GM12878 (cell line): Measurements from ENCODE around the gene PSMD14. TPM values are rescaled to one million over a fixed set of nuclear protein-coding genes. Genes with fewer than 3 reads are reported as not detected.

Experiments used
- E2F4 ChIP-seq: IDR thresholded peaks from 2 replicates; pipeline ENCODE4 v1.6.1; 2012; ENCODE audit warnings: low read depth, low read length, improper control_type of control experiment
- FOXK2 ChIP-seq: fragments of 450-650 bp; IDR thresholded peaks from 2 replicates; pipeline ENCODE4 v1.6.1; 2017; ENCODE audit warnings: mild to moderate bottlenecking, moderate library complexity
- IKZF1 ChIP-seq: fragments of 450-650 bp; conservative IDR thresholded peaks from 2 replicates; pipeline ENCODE4 v1.6.1; 2017; ENCODE audit warnings: antibody characterized with exemption, mild to moderate bottlenecking
- IKZF2 ChIP-seq, 2 experiments: fragments of 450-650 bp; IDR thresholded peaks; 2 replicates each; pipeline ENCODE4 v1.6.1; 2017; ENCODE audit warnings: mild to moderate bottlenecking in 2 of 2, moderate library complexity in 2 of 2
- JUNB ChIP-seq: IDR thresholded peaks from 2 replicates; pipeline ENCODE4 v1.6.1; 2016; ENCODE audit warnings: antibody characterized with exemption, mild to moderate bottlenecking
- JUND ChIP-seq: IDR thresholded peaks from 2 replicates; pipeline ENCODE4 v1.6.1; 2012; ENCODE audit warnings: low read depth, mild to moderate bottlenecking, low read length, improper control_type of control experiment, moderate library complexity
- KAT2A ChIP-seq: conservative IDR thresholded peaks from 2 replicates; pipeline ENCODE4 v1.6.1; 2011; ENCODE audit warnings: low read depth, low read length; ENCODE audit not compliant: control insufficient read depth
- NFYA ChIP-seq: IDR thresholded peaks from 2 replicates; pipeline ENCODE4 v1.6.1; 2011; ENCODE audit warnings: low read depth, mild to moderate bottlenecking, low read length, improper control_type of control experiment, borderline replicate concordance
- PAX5 ChIP-seq: IDR thresholded peaks from 2 replicates; pipeline ENCODE4 v1.6.1; 2011; ENCODE audit warnings: low read depth, low read length, borderline replicate concordance
- ZBTB4 ChIP-seq: fragments of 450-650 bp; formaldehyde crosslinking; IDR thresholded peaks from 2 replicates; pipeline ENCODE4 v1.4.0; 2022; ENCODE audit warnings: mild to moderate bottlenecking, moderate library complexity
- polyA plus RNA-seq, 11 experiments: library from polyadenylated mRNA; depleted of rRNA in 4 of 11; unstranded in 6 of 11; stranded (reverse) in 5 of 11; fragments of >200 nt; fragmentation: Nextera tagmentation in 4 of 11; fragmentation: Illumina TruSeq in 1 of 11; extraction: Ambion mirVana in 4 of 11; extraction: Trizol in 1 of 11; gene quantifications; 1 replicate in 1 of 11; 2 replicates in 10 of 11; pipeline versions ENCODE4 v1.2.1 to v1.2.3, GENCODE V29; 2011 to 2016; ENCODE audit warnings: inconsistent platforms in 2 of 11, missing spikeins in 2 of 11, low read depth in 1 of 11
- total RNA-seq, 4 experiments: library from RNA; depleted of rRNA in 3 of 4; stranded (reverse); fragments of >200 nt in 3 of 4; fragmentation: Illumina TruSeq in 1 of 4; extraction: Trizol in 1 of 4; gene quantifications; 2 replicates each; pipeline versions ENCODE4 v1.2.1 to v1.2.3, GENCODE V29; 2013 to 2021
- TF ChIP-seq, protein P1 (sequence below): fragments of 450-650 bp; IDR thresholded peaks from 2 replicates; pipeline ENCODE4 v1.6.1; 2018; ENCODE audit warnings: borderline replicate concordance, mild to moderate bottlenecking; ENCODE audit not compliant: partially characterized antibody

The PSMD14 gene
- total and polyA plus RNA-seq, 10 of the 15 experiments (the other 5 are each of a cell fraction or from before 2014, with no cell fraction given) = 70.5 to 253 (median 127) TPM

GRCh38 chr2:161306919-161307318, 1.3 kb upstream of the PSMD14 start (continued):
- no peak for TF ChIP-seq ZBTB4 (CRISPR knock-in tag)
- no peak for TF ChIP-seq E2F4
- TF ChIP-seq PAX5 = no peak
- no peak for TF ChIP-seq JUNB
- no peak for TF ChIP-seq IKZF1
- TF ChIP-seq NFYA = no peak
- TF ChIP-seq KAT2A = no peak
- TF ChIP-seq, protein P1, sequence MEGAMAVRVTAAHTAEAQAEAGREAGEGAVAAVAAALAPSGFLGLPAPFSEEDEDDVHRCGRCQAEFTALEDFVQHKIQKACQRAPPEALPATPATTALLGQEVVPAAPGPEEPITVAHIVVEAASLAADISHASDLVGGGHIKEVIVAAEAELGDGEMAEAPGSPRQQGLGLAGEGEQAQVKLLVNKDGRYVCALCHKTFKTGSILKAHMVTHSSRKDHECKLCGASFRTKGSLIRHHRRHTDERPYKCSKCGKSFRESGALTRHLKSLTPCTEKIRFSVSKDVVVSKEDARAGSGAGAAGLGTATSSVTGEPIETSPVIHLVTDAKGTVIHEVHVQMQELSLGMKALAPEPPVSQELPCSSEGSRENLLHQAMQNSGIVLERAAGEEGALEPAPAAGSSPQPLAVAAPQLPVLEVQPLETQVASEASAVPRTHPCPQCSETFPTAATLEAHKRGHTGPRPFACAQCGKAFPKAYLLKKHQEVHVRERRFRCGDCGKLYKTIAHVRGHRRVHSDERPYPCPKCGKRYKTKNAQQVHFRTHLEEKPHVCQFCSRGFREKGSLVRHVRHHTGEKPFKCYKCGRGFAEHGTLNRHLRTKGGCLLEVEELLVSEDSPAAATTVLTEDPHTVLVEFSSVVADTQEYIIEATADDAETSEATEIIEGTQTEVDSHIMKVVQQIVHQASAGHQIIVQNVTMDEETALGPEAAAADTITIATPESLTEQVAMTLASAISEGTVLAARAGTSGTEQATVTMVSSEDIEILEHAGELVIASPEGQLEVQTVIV = no peak
- TF ChIP-seq JUND = no peak
- TF ChIP-seq IKZF2 (IDR thresholded peaks at IDR 0.05) = no peak
- no peak for TF ChIP-seq FOXK2
